DOHH2 (cell line): Measurements from ENCODE around the gene ZNF568.

ENCODE experiments used
- H3F3A ChIP-seq: fragments of 200-600 bp; sonication (generic), shearing (Covaris generic); 2 replicates; pipeline ENCODE4 v1.6.0; 2016; ENCODE audit warnings: antibody characterized with exemption, mild to moderate bottlenecking; ENCODE audit not compliant: control insufficient read depth, insufficient read depth
- H3K27ac ChIP-seq: fragments of 200-600 bp; sonication (generic); 2 replicates; pipeline ENCODE4 v1.5.1; 2014; ENCODE audit warnings: low read depth, mild to moderate bottlenecking, low read length, moderate library complexity
- H3K27me3 ChIP-seq: fragments of 200-600 bp; sonication (generic); 2 replicates; pipeline ENCODE4 v1.6.1; 2014; ENCODE audit warnings: mild to moderate bottlenecking, low read length, mixed read lengths; ENCODE audit not compliant: control insufficient read depth
- H3K36me3 ChIP-seq: fragments of 200-600 bp; sonication (generic); 2 replicates; pipeline ENCODE4 v1.6.1; 2014; ENCODE audit warnings: mild to moderate bottlenecking, low read length, moderate library complexity, mixed read lengths; ENCODE audit not compliant: control insufficient read depth
- H3K4me1 ChIP-seq: fragments of 200-600 bp; sonication (generic); 2 replicates; pipeline ENCODE4 v1.6.1; 2014; ENCODE audit warnings: mild to moderate bottlenecking, low read length, mixed read lengths; ENCODE audit not compliant: control insufficient read depth
- H3K4me2 ChIP-seq: fragments of 200-600 bp; sonication (generic); 2 replicates; pipeline ENCODE4 v1.6.0; 2014; ENCODE audit warnings: mild to moderate bottlenecking, low read length, moderate library complexity
- H3K4me3 ChIP-seq: fragments of 200-600 bp; sonication (generic); 2 replicates; pipeline ENCODE4 v1.5.1; 2014; ENCODE audit warnings: mild to moderate bottlenecking, low read length, mixed read lengths
- H3K79me2 ChIP-seq: fragments of 200-600 bp; sonication (generic); 2 replicates; pipeline ENCODE4 v1.6.1; 2014; ENCODE audit warnings: mild to moderate bottlenecking, low read length, mixed read lengths; ENCODE audit not compliant: control insufficient read depth
- H3K9me2 ChIP-seq: fragments of 200-600 bp; sonication (generic); replicated peaks from 2 replicates; pipeline ENCODE4 v1.6.1; 2014; ENCODE audit warnings: mild to moderate bottlenecking, low read length, mixed read lengths; ENCODE audit not compliant: control insufficient read depth
- H3K9me3 ChIP-seq: fragments of 200-600 bp; sonication (generic); 2 replicates; pipeline ENCODE4 v1.6.1; 2014; ENCODE audit warnings: antibody characterized with exemption, low read length, mixed read lengths; ENCODE audit not compliant: control insufficient read depth, insufficient read depth
- H4K20me1 ChIP-seq: fragments of 200-600 bp; sonication (generic); 2 replicates; pipeline ENCODE4 v1.6.0; 2014; ENCODE audit warnings: low read depth, mild to moderate bottlenecking, antibody characterized with exemption, low read length, moderate library complexity; ENCODE audit not compliant: control insufficient read depth, insufficient read depth
- EZH2phosphoT487 ChIP-seq: fragments of 200-600 bp; sonication (generic); IDR thresholded peaks from 2 replicates; pipeline ENCODE4 v1.6.1; 2017; ENCODE audit warnings: borderline replicate concordance, mild to moderate bottlenecking, antibody characterized with exemption, low read length, moderate library complexity, mixed read lengths
- TF ChIP-seq, protein P1 (sequence below): fragments of 200-600 bp; sonication (generic); IDR thresholded peaks from one replicate; pipeline ENCODE4 v1.5.1; 2014; ENCODE audit warnings: antibody characterized with exemption, mild to moderate bottlenecking, low read depth, low read length; ENCODE audit not compliant: poor library complexity, severe bottlenecking

ZNF568 gene

DNA sequence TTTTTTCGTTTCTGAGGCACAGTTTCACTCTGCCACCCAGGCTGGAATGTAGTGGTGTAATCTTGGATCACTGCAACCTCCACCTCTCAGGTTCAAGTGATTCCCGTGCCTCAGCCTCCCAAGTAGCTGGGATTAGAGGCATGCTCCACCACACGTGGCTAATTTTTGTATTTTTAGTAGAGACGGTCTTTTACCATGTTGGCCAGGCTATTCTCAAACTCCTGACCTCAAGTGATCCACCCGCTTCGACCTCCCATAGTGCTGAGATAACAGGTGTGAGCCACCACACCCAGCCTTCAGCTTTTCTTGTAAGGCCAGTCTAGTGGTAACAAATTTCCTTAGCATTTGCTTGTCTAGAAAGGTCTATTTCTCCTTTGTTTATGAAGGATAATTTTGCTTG lies 46.2 kb downstream of the ZNF568 start:
- no peaks in the 10 kb centered on the region for H3K36me3 ChIP-seq
- H3K9me3 ChIP-seq = peaks cover 8% of the 10 kb centered on the region; the same call in 1 of the 2 replicates
- H3K4me1 ChIP-seq = no peaks in the 10 kb centered on the region
- no peak overlapping the region for H3K4me2 ChIP-seq
- no peaks in the 10 kb centered on the region for H3K79me2 ChIP-seq
- no peak for TF ChIP-seq EZH2phosphoT487
- TF ChIP-seq, protein P1, sequence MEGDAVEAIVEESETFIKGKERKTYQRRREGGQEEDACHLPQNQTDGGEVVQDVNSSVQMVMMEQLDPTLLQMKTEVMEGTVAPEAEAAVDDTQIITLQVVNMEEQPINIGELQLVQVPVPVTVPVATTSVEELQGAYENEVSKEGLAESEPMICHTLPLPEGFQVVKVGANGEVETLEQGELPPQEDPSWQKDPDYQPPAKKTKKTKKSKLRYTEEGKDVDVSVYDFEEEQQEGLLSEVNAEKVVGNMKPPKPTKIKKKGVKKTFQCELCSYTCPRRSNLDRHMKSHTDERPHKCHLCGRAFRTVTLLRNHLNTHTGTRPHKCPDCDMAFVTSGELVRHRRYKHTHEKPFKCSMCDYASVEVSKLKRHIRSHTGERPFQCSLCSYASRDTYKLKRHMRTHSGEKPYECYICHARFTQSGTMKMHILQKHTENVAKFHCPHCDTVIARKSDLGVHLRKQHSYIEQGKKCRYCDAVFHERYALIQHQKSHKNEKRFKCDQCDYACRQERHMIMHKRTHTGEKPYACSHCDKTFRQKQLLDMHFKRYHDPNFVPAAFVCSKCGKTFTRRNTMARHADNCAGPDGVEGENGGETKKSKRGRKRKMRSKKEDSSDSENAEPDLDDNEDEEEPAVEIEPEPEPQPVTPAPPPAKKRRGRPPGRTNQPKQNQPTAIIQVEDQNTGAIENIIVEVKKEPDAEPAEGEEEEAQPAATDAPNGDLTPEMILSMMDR = no peak
- H3F3A ChIP-seq = no peaks in the 10 kb centered on the region
- H3K9me2 ChIP-seq = no peaks in the 10 kb centered on the region
- no peak overlapping the region for H3K4me3 ChIP-seq
- H3K27me3 ChIP-seq = no peaks in the 10 kb centered on the region
- H3K27ac ChIP-seq = no peak overlapping the region
- no peaks in the 10 kb centered on the region for H4K20me1 ChIP-seq

DNA sequence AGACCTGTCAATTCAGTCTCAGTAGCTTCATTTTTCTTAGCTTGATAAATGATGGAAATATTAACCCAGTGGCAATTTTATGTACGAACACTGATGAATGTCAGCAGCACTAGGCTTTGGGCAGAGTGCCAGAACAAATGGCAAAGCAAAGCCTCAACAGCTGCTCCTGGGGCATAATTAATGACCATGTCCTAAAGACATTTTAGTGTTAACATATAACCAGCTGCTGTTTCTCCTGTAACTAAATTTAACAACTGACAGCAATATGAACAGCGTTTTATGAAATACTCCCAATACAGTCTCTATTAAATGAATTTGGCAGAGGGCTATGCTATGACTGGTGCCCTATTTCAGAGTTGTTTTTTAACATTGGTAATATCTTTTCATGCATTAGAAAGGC lies 47.1 kb downstream of the ZNF568 start:
- Histone ChIP-seq H3K79me2 (no peaks in the 10 kb centered on the region), H3K27ac (no peak overlapping the region), H3K4me1 (no peaks in the 10 kb centered on the region), H4K20me1 (no peaks in the 10 kb centered on the region), H3K4me3 (no peak overlapping the region), H3K27me3 (no peaks in the 10 kb centered on the region), H3F3A (no peaks in the 10 kb centered on the region), H3K9me2 (no peaks in the 10 kb centered on the region), H3K36me3 (no peaks in the 10 kb centered on the region), H3K4me2 (no peak overlapping the region), H3K9me3 (peaks cover 12% of the 10 kb centered on the region; the same call in 1 of the 2 replicates)
- no peak for TF ChIP-seq EZH2phosphoT487
- TF ChIP-seq, protein P1 = no peak

DNA sequence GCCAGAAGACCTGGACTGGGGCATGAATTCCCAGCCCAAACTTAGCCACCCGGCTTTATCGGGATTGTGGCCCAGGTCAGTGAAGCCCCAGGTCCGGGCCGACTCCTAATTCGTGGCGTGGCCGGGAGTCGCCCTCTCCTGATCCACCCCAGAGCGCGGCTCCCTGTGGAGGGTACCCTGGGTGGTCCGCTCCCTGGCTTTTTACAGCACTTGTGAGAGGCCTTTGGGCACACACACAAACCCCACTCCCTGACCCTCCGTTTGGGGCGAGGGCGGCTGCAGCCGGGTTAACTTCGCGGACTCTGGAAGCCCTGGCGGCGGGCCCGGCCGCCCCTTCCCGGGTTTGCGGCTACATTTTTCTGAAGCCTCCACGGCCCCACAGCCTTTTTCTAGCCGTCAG lies 56.4 kb downstream of the ZNF568 start:
- H3K9me2 ChIP-seq = no peaks in the 10 kb centered on the region
- H3K79me2 ChIP-seq = no peaks in the 10 kb centered on the region
- H3K27ac ChIP-seq = no peak overlapping the region
- H3F3A ChIP-seq = no peaks in the 10 kb centered on the region
- H3K9me3 ChIP-seq = peaks cover 17% of the 10 kb centered on the region; the same call in 1 of the 2 replicates
- no peaks in the 10 kb centered on the region for H3K27me3 ChIP-seq
- TF ChIP-seq, protein P1 = no peak
- TF ChIP-seq EZH2phosphoT487 = no peak
- no peaks in the 10 kb centered on the region for H3K4me1 ChIP-seq
- no peaks in the 10 kb centered on the region for H4K20me1 ChIP-seq
- no peak overlapping the region for H3K4me2 ChIP-seq
- no peaks in the 10 kb centered on the region for H3K36me3 ChIP-seq
- H3K4me3 ChIP-seq = no peak overlapping the region
